LNCAP (cell line): ENCODE measurements around the gene CEACAM20.

Experiments used
- TF ChIP-seq, protein P1 (sequence below): fragments of 450-650 bp; IDR thresholded peaks from 2 replicates; pipeline ENCODE4 v1.5.1; 2017; ENCODE audit warnings: mild to moderate bottlenecking

Gene CEACAM20

GRCh38 chr19:44521370-44521769, 8.1 kb downstream of the CEACAM20 start:
- TF ChIP-seq, protein P1, sequence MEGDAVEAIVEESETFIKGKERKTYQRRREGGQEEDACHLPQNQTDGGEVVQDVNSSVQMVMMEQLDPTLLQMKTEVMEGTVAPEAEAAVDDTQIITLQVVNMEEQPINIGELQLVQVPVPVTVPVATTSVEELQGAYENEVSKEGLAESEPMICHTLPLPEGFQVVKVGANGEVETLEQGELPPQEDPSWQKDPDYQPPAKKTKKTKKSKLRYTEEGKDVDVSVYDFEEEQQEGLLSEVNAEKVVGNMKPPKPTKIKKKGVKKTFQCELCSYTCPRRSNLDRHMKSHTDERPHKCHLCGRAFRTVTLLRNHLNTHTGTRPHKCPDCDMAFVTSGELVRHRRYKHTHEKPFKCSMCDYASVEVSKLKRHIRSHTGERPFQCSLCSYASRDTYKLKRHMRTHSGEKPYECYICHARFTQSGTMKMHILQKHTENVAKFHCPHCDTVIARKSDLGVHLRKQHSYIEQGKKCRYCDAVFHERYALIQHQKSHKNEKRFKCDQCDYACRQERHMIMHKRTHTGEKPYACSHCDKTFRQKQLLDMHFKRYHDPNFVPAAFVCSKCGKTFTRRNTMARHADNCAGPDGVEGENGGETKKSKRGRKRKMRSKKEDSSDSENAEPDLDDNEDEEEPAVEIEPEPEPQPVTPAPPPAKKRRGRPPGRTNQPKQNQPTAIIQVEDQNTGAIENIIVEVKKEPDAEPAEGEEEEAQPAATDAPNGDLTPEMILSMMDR = no peak

GRCh38 chr19:44517146-44517545, 12.3 kb downstream of the CEACAM20 start:
- TF ChIP-seq, protein P1 = no peak

- TF ChIP-seq, protein P1 = no peak
Measured at GRCh38 chr19:44515907-44516306, 13.6 kb downstream of the CEACAM20 start.

DNA sequence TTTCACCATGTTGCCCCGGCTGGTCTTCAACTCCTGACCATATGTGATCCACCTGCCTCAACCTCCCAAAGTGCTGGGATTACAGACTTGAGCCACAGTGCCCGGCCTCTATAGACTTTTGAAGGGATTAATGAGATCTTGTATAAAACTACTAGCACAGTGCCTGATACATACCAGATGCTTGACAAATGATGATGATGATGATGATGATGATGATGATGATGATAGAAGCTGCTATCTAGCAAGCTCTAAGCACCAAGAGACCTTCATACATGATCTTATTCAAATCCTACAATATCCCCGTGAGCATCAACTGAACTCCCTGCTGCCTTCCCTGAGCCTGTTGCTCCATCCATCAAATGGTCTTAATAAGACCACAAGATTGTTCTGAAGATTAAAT, 14.4 kb downstream of the CEACAM20 start:
- TF ChIP-seq, protein P1 = no peak

GRCh38 chr19:44512326-44513298, 16.9 kb downstream of the CEACAM20 start:
- TF ChIP-seq, protein P1 = peak; percentile 53

DNA sequence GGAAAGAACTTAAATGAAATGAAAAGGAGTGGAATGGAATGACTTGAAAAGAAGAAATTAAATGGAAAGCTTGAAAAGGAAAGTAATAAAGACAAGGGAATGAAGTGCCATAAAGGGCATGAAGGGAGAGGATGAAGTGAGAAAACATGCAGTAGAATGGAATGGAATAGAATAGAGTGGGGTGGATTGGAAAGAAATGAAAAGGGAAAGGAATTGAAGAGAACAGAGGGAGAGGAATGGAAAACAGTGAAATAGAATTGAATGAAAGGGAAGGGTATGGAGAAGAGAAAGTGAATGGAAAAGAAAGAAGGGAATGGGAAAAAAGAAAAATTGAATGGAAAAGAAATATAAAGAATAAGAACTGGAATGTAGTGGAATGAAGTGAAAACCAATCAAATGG, 20.0 kb downstream of the CEACAM20 start:
- TF ChIP-seq, protein P1 = no peak

DNA sequence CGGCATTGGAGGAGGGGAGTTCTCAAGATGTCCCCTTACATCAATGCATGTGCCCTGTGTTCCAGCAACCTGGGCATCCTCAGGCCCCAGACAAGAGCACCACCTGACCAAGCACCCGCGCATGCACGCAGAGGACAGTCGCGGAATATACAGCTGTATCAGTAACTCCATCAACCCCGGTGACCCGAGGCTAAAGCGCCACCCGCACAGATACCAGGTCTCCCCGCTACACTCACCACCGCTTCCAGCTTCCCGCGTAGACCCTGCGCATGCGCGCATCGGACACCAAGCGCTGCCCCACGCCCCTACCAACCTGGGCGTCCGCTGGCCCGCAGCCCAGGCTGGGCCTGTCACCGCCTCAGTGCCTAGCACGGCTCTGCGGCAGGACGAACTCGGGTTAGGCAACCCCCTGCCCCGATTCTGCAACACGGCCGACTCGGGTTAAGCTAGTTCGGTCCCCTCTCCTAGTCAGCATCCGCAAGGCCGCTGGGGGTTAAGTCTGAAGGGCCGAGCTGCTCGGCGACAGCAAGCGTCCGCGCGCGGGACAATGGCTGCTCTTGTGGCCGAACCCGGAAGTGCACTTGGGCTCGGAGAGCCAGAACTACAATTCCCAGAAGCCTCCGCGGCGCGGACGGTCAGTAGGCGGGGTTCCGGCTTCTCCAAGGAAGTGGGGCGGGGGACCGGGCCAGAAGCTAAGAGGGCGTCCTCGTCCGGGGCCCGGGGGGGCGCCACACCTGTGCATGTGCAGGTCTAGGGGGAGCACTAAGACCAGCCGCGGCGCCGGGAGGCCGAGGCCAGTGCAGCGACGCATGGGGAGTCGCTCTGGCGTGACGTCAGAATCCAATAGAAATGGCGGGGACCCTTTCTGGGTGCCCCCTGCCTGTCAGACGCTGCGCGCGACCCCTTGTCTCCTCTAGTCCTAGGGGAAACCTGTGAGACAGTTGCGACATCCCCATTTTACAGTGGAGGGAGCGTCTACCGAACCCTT, 29.2 kb downstream of the CEACAM20 start, which contains the start of gene ZNF180:
Gene ZNF180 (minus strand): TSS at position 561 of the 988 bp plus-strand sequence. CDS start 3,188 bp downstream, outside the sequence.
- TF ChIP-seq, protein P1 = no peak
